GM18505 (cell line): ENCODE measurements around the gene ANO3.

Experiments
- ATAC-seq: cut with Tn5 transposase; IDR thresholded peaks from one replicate; pipeline ENCODE4 v1.9.1; 2021; ENCODE audit not compliant: unreplicated experiment
- POLR2A ChIP-seq: IDR thresholded peaks from 4 replicates; pipeline ENCODE4 v1.6.1; 2011; ENCODE audit warnings: borderline replicate concordance; ENCODE audit not compliant: insufficient read depth, insufficient read length; ENCODE audit errors: extremely low read depth

Gene ANO3

GRCh38 chr11:26677566-26677965 is 345.6 kb downstream of the ANO3 start:
- no peak for ATAC-seq
- no peak for TF ChIP-seq POLR2A

DNA sequence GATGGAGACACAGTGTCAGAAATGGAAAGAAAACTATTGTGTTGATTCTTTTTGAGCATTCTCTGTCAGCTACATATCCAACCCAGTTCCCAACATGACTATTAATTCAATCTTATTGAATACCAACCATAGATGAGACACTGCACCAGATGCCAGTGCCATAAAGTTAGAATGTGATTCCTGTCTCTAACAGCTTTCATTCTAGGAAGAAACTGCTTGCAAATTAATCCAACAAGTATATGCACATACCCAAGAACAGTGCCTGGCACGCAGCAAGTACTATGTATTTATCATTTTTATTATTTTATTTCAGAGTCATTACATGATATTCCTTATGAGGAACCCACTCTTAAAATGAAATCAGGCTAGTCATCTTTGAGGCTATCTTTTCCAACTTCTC is 355.4 kb downstream of the ANO3 start:
- TF ChIP-seq POLR2A, result no peak
- no peak for ATAC-seq

- no peak for ATAC-seq
- no peak for TF ChIP-seq POLR2A
Observed at GRCh38 chr11:26688701-26689100, 356.8 kb downstream of the ANO3 start.

DNA sequence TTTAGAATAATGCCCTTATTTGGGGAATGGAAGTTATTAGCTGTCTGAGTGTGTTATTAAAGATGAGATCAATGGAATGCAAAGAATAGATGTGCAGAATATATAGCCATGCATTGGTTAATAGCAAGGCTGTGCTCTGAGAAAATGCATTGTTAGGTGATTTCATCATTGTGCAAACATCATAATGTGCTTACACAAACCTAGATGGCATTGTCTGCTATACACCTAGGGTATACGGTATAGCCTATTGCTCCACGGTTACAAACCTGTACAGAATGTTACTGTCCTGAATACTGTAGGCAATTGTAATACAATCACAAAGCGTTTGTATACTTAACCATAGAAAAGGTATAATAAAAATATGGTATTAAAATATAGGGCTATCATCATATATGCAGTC is 364.4 kb downstream of the ANO3 start:
- ATAC-seq, result no peak

GRCh38 chr11:26698224-26698623 is 366.3 kb downstream of the ANO3 start:
- ATAC-seq, result no peak
- no peak for TF ChIP-seq POLR2A

More for the DNA sequence above, 364.4 kb downstream of the ANO3 start:
- no peak for TF ChIP-seq POLR2A

- no peak for TF ChIP-seq POLR2A
- no peak for ATAC-seq
Observed at GRCh38 chr11:26700574-26701235, 368.8 kb downstream of the ANO3 start.

GRCh38 chr11:26702406-26702805 is 370.5 kb downstream of the ANO3 start:
- no peak for TF ChIP-seq POLR2A
- ATAC-seq, result no peak

DNA sequence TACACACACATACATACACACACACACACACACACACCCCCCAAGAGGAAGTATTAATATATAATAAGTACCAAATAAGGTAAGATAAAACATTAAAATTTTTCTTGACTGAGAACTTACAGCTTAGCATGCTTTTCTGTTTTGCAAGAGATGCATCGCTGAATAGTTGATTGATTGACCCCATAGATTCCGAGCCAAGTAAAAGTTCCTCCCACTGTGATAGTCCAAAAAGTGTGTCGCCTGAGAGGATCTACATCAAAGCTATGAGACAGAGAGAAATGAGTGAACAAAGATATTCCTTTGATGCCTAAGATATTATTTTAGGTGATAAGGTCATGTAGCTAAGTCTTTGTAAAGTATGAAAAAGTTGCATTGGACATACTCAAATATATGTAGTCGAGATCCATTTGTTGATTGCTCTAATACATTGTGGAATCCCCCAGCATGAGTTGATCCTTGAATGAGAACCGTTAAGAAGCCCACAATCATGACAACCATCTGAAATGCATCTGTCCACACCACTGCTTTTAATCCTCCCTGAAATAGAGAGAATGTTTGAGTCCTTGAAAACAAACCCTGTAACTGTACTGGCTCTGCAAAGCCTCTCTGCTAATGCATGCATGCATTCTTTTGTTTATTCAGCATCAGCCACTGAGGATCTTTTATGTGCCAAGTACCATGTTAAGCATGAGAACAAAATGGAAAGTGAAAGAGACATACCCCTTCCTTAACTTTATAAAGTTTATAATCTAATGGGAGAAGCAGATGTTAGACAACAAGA is 371.7 kb downstream of the ANO3 start:
- no peak for ATAC-seq

GRCh38 chr11:26704249-26704648 is 372.3 kb downstream of the ANO3 start:
- TF ChIP-seq POLR2A, result no peak
- no peak for ATAC-seq

More for the DNA sequence above, 371.7 kb downstream of the ANO3 start:
- no peak for TF ChIP-seq POLR2A

- no peak for ATAC-seq
- TF ChIP-seq POLR2A, result no peak
Observed at GRCh38 chr11:26706181-26706580, 374.3 kb downstream of the ANO3 start.

GRCh38 chr11:26708736-26709456 is 377.0 kb downstream of the ANO3 start:
- no peak for ATAC-seq
- TF ChIP-seq POLR2A, result no peak

GRCh38 chr11:26710489-26710888 is 378.6 kb downstream of the ANO3 start:
- TF ChIP-seq POLR2A, result no peak
- ATAC-seq, result no peak

DNA sequence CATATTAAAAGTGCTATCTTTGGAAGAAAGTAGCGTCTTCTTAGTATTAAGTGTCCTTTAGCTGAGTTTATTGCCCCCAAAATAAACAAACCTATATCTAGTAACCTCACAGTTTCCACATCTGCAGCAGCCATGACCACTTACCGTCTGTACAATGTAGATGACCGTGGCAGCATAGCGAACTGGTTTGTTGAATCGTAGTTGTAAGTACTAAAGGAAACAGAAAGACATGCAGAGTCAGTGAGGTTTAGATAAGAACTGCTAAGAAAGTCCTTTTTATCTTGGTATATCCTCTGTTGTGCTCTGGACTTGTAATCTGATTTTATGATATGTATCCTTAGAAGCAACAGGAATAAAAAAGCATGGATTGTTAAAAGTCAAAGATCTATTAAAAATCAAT is 380.6 kb downstream of the ANO3 start:
- TF ChIP-seq POLR2A, result no peak

More for the DNA sequence above, 380.6 kb downstream of the ANO3 start:
- ATAC-seq, result no peak
